Measurements from ENCODE around the gene BRD9.

DNA sequence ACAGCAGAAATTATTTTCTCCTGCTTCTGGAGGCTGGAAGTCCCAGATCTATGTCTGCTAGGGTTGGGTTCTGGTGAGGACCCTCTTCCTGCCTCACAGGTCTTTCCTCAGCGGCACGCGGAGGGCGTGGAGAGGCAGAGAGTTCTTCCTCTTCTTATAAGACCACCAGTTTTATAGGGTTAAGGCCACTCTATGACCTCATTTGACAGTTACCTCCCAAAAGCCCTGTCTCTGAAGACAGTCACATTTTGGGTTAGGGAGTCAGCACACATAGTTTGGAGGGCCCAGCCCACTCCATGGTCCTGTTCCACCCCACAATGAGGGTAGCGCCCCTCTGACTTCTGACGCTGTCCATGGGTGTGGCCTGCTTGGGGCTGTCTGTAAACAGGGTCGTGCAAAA lies 46.8 kb upstream of the BRD9 start:
- TF ChIP-seq EP300 (IDR thresholded peaks at IDR 0.05) (no peak), POLR2AphosphoS5 (IDR thresholded peaks at IDR 0.05) (no peak), POLR2A (IDR thresholded peaks at IDR 0.05) (no peak)
- TF ChIP-seq, protein P1, sequence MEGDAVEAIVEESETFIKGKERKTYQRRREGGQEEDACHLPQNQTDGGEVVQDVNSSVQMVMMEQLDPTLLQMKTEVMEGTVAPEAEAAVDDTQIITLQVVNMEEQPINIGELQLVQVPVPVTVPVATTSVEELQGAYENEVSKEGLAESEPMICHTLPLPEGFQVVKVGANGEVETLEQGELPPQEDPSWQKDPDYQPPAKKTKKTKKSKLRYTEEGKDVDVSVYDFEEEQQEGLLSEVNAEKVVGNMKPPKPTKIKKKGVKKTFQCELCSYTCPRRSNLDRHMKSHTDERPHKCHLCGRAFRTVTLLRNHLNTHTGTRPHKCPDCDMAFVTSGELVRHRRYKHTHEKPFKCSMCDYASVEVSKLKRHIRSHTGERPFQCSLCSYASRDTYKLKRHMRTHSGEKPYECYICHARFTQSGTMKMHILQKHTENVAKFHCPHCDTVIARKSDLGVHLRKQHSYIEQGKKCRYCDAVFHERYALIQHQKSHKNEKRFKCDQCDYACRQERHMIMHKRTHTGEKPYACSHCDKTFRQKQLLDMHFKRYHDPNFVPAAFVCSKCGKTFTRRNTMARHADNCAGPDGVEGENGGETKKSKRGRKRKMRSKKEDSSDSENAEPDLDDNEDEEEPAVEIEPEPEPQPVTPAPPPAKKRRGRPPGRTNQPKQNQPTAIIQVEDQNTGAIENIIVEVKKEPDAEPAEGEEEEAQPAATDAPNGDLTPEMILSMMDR (IDR thresholded peaks at IDR 0.05): no peak

Measured in gastroesophageal sphincter (tissue), 3 donors.